Fibroblast of skin of back (primary cell): Measurements from ENCODE around the gene GSC2.
"Not testable (repeated sequence)": the region's sequence is repeated elsewhere in the genome, so short reads cannot be mapped to it uniquely, and the experiment has no call there.

Source experiments
- DNase-seq: peaks from one replicate; pipeline ENCODE4 v3.0.0-alpha.2; 2013

The GSC2 gene

GRCh38 chr22:19178065-19178656 lies 28.1 kb upstream of the GSC2 start:
- DNase-seq, result peak; percentile 38

DNA sequence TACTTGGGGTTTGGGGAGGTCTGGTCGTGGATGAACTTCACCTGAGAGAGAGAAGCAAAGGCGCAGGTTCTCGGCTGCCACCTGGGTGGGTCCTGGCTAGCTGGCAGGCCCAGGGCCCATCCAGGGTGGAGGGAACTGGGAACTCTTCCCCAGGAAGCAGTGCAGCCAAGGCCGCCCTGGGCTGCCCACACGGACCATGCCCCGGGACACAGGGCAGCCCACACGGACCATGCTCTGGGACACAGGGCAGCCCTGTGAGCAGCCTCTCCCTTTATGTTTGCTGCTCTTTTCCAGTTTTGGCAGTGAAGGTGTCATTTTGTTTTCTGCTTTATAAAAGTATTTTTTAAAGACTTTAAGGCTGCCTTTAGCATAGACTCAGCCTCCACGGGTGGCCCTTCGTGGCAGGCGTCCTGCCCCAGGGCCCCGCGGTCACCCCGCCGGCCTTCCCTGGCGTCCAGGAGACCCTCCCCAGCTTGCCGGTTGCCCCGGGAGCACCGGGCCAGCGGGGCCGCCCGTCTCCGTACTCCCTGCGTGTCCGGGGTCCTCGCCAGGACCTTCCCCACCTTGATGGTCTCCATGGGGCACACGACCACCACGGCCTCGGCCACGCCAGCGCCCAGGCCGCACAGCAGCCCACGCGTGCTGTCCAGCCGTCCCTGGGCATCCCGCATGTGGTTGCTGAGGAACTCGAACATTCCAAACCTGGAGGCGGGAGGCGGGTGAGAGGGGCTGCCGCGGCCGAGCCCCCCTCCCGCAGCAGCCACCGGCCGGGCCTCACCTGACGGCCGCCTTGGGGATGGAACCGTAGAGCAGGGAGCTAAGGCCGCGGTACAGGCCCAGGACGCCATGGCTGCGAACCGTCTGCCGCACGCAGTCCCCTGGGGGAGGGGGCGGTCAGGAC lies 27.3 kb upstream of the GSC2 start:
- DNase-seq, result no peak

GRCh38 chr22:19176732-19177131 lies 26.6 kb upstream of the GSC2 start:
- no peak for DNase-seq

GRCh38 chr22:19176175-19176643 lies 26.1 kb upstream of the GSC2 start:
- no peak for DNase-seq

DNA sequence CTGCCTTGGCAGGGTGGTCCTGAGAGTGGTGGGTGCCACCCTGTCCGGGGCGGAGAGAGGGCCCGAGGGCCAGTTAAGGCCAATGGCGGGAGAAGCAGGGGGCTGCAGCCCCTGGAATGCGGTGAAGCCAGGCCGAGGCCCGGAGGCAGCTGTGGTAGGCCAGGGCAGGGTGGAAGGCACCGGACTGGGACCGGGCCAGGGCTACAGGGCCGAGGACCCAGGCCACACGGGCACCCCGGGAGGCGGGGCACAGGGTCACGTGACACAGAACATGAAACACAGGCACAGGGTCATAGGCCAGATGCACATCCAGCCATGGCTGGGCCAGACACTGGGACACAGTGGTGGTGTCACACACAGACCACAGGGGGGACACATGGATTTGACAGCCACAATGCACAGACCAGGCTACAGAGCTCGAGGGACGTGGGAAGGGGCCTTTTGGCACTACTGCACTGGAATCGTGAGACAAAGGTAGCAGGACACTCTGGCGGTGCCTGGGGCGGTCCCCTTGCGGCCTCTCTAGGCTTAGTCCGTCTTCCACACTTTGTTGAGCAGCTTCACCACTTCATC lies 25.6 kb upstream of the GSC2 start:
- DNase-seq, result no peak

GRCh38 chr22:19175026-19175601 lies 25.0 kb upstream of the GSC2 start:
- DNase-seq, result no peak

- peak; percentile 78 for DNase-seq
These were observed 24.3 kb upstream of the GSC2 start for GRCh38 chr22:19174106-19175025.

DNA sequence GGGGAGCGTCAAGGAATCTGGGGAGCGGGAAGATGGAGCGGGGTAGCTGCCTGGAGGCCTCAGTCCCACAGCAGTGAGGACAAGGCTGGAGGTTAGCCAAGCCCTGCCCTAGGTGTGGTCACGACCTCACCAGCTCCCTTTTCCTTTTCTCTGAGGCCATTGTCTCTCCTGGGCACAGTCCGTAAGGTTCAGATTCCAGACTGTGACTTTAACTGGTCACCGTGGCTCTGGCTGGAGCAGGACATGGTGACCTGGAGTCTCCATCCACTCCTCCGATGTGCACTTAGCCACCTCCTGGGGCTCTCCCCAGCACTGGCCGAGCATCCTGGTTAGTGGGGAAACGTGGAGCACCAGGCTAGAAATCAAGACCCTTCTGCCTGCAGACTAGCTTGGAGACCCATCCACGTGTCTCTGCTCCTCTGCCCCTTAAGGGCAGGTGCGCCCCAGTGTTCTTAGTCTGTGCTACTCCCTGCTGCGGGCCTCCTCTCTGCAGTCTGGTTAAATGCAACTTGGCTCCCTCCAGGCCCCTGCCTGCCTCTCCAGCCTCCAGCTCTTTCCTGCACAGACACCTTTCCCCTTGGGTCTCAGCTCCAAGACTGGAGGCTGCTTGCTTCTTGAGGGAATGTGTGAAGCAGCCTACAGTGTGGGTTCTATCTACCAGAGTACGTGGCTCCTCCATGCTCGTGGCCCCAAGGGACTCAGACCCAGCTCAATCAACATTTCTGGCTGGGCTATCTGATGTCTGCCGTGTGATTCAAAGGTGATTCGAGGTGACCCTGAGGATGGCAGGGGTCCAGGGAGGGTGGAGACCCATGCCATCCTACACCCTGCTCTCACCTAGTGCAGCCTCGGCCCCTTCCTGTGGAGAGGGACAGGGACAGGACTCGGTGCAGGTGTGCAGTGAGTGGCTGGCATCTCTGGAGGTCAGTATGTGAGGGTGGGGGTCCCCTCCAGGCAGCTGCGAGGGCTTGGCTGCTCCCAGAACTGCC lies 23.2 kb upstream of the GSC2 start:
- DNase-seq, result no peak

GRCh38 chr22:19172213-19173046 lies 22.3 kb upstream of the GSC2 start:
- DNase-seq, result no peak

- no peak for DNase-seq
These were observed 19.8 kb upstream of the GSC2 start for GRCh38 chr22:19169947-19170318.

DNA sequence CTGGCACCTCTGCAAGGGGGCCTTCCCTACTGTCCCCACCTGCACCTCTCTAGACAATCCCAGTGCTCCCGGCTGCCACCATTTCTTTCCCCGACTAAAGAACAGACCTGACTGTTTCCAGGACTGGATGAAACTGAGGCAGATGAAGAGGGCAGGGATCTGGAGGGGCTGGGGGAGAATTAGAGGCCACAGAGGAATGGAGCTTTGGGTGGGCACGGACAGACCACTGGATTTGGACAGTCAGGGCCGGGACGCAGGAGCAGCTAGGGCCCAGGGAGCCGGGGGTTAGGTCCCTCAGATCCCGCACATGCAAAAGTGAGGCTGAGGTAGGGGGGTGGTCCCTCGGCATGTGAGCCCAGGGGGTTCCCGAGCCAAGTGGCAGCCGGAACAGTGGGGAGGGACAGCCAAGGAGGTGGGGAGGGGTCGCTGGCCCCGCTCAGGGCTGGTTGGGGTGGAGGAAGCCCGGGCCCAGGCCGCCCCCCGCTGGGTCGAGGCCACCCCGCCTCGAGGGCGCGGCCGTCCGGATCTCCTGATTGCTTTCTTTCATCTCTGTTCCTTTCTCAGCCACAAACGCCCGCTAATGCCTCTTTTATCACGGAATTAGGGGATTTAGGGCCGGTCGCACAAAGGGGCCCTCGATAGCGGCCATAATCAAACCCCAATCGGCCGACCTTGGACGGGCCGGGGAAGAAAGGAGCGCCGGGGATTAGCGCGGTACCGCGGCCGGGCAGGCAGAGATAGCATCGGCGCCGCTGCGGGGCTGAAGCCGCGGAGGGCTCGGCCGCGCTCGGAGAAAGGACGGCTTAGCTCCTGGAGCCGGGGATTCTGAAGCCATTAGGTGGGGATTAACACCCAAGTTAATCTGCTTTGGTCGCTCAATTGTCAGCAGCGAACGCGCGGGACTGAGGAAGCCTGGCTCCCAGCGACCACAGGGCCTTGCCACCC lies 19.2 kb upstream of the GSC2 start:
- DNase-seq, result no peak

GRCh38 chr22:19168088-19168890 lies 18.2 kb upstream of the GSC2 start:
- DNase-seq, result no peak

DNA sequence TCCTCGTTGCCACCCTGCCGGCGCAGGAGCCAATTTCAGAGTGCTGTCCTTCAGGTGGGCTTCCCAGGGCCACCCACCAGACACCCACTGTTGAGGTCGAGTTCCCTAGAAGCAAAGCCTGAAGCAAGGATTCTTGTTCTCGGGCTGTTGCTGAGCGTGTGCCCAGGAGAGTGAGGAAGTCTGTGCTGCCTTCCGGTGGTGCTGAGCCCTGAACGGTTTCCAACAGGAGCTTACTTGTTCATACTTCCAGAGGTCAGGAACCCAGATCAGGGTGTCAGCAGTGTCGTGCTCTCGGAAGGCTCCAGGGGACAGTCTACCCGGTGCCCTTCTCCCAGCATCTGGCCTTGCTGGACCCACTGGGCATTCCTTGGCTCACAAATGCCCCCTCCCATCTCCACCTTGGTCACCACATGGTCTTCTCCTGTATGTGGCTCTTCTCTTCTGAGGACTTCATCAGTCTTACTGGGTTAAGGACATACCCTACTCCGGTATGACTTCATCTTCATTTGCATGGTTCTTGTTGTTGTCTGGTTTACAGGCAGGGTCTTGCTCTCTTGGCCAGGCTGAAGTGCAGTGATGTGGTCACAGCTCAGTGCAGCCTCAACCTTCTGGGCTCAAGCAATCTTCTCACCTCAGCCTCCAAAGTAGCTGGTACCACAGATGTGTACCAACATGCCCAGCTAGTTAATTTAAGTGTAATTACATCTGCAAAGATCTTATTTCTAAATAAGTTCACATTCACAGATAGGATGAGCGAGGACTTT lies 17.2 kb upstream of the GSC2 start:
- no peak for DNase-seq

DNA sequence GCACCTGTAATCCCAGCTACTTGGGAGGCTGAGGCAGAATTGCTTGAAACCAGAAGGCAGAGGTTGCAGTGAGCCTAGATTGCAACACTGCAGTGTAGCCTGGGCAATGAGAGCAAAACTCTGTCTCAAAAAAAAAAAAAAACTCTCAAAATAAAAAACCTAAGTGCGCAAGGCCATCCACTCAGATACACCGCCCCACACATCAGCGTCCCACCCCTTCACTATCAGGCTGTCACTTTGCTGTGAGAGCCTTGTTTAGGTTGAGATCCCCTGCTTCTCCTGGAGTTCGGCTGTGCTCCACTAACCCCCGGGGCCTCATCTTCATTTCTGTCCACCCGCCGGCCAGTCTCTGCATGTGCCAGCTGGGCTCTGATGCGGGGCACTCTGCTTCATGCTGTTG lies 16.3 kb upstream of the GSC2 start:
- no peak for DNase-seq

DNA sequence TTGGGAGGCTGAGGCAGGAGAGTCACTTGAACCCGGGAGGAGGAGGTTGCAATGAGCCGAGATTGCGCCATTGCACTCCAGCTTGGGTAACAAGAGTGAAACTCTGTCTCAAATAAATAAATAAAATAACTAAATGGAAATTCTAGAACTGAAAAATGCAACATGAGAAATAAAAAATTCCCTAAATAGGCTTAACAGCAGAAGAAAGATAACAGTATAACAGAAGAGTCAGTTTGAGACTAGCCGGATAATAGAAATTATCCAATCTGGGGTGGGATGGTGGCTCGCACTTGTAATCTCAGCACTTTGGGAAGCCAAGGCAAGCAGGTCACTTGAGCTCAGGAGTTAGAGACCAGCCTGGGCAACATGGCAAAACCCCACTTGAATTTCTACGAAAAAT lies 14.3 kb upstream of the GSC2 start:
- no peak for DNase-seq

GRCh38 chr22:19158649-19159048 lies 8.6 kb upstream of the GSC2 start:
- DNase-seq, result not testable (repeated sequence)

DNA sequence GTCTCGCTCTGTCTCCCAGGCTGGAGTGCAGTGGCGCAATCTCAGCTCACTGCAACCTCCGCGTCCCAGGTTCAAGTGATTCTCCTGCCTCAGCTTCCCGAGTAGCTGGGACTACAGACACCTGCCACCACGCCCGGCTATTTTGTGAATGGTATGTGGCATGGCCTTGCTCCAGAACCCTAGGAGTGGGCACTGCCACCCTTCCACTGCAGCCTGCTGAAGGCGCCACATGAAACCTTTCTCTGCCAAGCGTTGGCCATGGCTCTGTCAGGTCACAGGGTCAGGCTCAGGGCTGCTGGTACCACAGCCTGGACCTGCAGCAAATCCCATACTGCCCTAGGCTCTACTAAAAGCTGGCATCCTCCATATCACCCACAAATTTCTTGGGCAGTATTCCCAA lies 6.0 kb upstream of the GSC2 start:
- DNase-seq, result not testable (repeated sequence)
